H1 (cell line): Measurements from ENCODE around the gene IL1RAPL1. TPM values are rescaled to one million over a fixed set of nuclear protein-coding genes. Genes with fewer than 3 reads are reported as not detected.

Experiments used
- CTCF ChIA-PET: fragments of 300-600 bp; sonication (Branson Sonifier 250); formaldehyde crosslinking; loops from one replicate; lab custom pipeline; 2021; ENCODE audit not compliant: partially characterized antibody; lab: Charles Lee
- POLR2A ChIA-PET: fragments of 300-600 bp; sonication (Branson Sonifier 250); formaldehyde crosslinking; loops from one replicate; lab custom pipeline; 2021; ENCODE audit warnings: inconsistent platforms; ENCODE audit not compliant: partially characterized antibody; lab: Charles Lee
- DNase-seq, 2 experiments: peaks; one replicate each; pipeline versions ENCODE4 v3.0.0 to v3.0.0-alpha.2; 2010 to 2022; ENCODE audit warnings: low spot score in 2 of 2, low read depth in 1 of 2, mixed read lengths in 1 of 2
- FAIRE-seq: peaks from 2 replicates; lab custom pipeline; 2011; peaks lifted over from hg19 to GRCh38; lab: Jason Lieb, UNC
- H2AFZ ChIP-seq: 2 replicates; pipeline ENCODE4 v1.8.1; 2012; ENCODE audit warnings: low read length, inconsistent platforms
- H2AK5ac ChIP-seq: 2 replicates; pipeline ENCODE4 v1.6.1; 2013; ENCODE audit warnings: low read depth, low read length
- H2BK120ac ChIP-seq: replicated peaks from 2 replicates; pipeline ENCODE3; 2013; ENCODE audit warnings: low read depth, low read length, inconsistent platforms
- H2BK12ac ChIP-seq: 2 replicates; pipeline ENCODE4 v1.6.1; 2013; ENCODE audit warnings: low read depth, low read length
- H2BK15ac ChIP-seq: 2 replicates; pipeline ENCODE4 v1.6.1; 2013; ENCODE audit warnings: low read length
- H2BK20ac ChIP-seq: 2 replicates; pipeline ENCODE4 v1.6.1; 2013; ENCODE audit warnings: low read length
- H2BK5ac ChIP-seq: 2 replicates; pipeline ENCODE4 v1.6.1; 2013; ENCODE audit warnings: low read depth, low read length
- H3K14ac ChIP-seq: 2 replicates; pipeline ENCODE4 v1.6.1; 2013; ENCODE audit warnings: inconsistent platforms; ENCODE audit not compliant: insufficient read length
- H3K18ac ChIP-seq: 2 replicates; pipeline ENCODE4 v1.6.1; 2013; ENCODE audit warnings: low read length; ENCODE audit errors: extremely low read depth
- H3K23ac ChIP-seq: 2 replicates; pipeline ENCODE4 v1.6.1; 2013; ENCODE audit warnings: inconsistent platforms; ENCODE audit not compliant: insufficient read length
- H3K23me2 ChIP-seq: 2 replicates; pipeline ENCODE4 v1.6.1; 2013; ENCODE audit warnings: low read depth, low read length
- H3K27ac ChIP-seq: 2 replicates; pipeline ENCODE4 v1.6.1; 2011; ENCODE audit warnings: low read depth, low read length, inconsistent platforms
- H3K27me3 ChIP-seq, 4 experiments: replicated peaks in 1 of 4; 1 replicate in 1 of 4; 2 replicates in 3 of 4; pipeline versions ENCODE4 v1.6.1 to v1.8.1; 2011 to 2013; ENCODE audit warnings: low read length in 3 of 4, mild to moderate bottlenecking in 3 of 4, inconsistent platforms in 2 of 4, mixed read lengths in 2 of 4, moderate library complexity in 1 of 4; ENCODE audit not compliant: control insufficient read depth in 3 of 4, insufficient read depth in 3 of 4; ENCODE audit errors: extremely low read depth in 1 of 4
- H3K36me3 ChIP-seq, 4 experiments: 2 replicates each; pipeline versions ENCODE4 v1.6.1 to v1.8.1; 2011 to 2013; ENCODE audit warnings: mild to moderate bottlenecking in 4 of 4, low read length in 3 of 4, moderate library complexity in 2 of 4, control low read depth in 1 of 4, inconsistent platforms in 1 of 4; ENCODE audit not compliant: insufficient read depth in 4 of 4, control insufficient read depth in 2 of 4
- H3K4ac ChIP-seq: replicated peaks from 2 replicates; pipeline ENCODE3; 2013; ENCODE audit warnings: low read length, low read depth, mixed read lengths, inconsistent platforms; ENCODE audit not compliant: insufficient read length
- H3K4me1 ChIP-seq, 4 experiments: replicated peaks in 1 of 4; 1 replicate in 1 of 4; 2 replicates in 3 of 4; pipeline versions ENCODE4 v1.6.1 to v1.8.1; 2011 to 2013; ENCODE audit warnings: low read length in 3 of 4, inconsistent platforms in 2 of 4, mixed read lengths in 1 of 4; ENCODE audit not compliant: insufficient read depth in 4 of 4, control insufficient read depth in 3 of 4
- H3K4me2 ChIP-seq, 2 experiments: 2 replicates each; pipeline versions ENCODE4 v1.6.1 to v1.8.1; 2011 to 2013; ENCODE audit warnings: low read depth in 2 of 2, low read length in 2 of 2, control low read depth in 1 of 2, inconsistent platforms in 1 of 2, mild to moderate bottlenecking in 1 of 2; ENCODE audit not compliant: insufficient read depth in 1 of 2
- H3K4me3 ChIP-seq, 4 experiments: fragments of 200-600, 300-600 bp in 1 of 4; sonication (generic), shearing (Covaris generic), sonication (Bioruptor Twin) in 1 of 4; 2 replicates each; pipeline versions ENCODE4 v1.5.1 to v1.8.1; 2011 to 2016; ENCODE audit warnings: low read length in 4 of 4, low read depth in 3 of 4, control low read depth in 2 of 4, inconsistent platforms in 2 of 4, mild to moderate bottlenecking in 2 of 4, mixed read lengths in 1 of 4, moderate library complexity in 1 of 4; ENCODE audit not compliant: insufficient read depth in 2 of 4; ENCODE audit errors: extremely low read depth in 1 of 4
- H3K56ac ChIP-seq: replicated peaks from 2 replicates; pipeline ENCODE3; 2013; ENCODE audit warnings: low read depth, mild to moderate bottlenecking, mixed read lengths, low read length, inconsistent platforms; ENCODE audit not compliant: insufficient read length
- H3K79me1 ChIP-seq: 2 replicates; pipeline ENCODE4 v1.6.1; 2013; ENCODE audit warnings: low read depth, low read length, control low read depth
- H3K79me2 ChIP-seq, 2 experiments: 2 replicates each; pipeline versions ENCODE4 v1.6.1 to v1.8.1; 2012 to 2013; ENCODE audit warnings: low read length in 2 of 2, mild to moderate bottlenecking in 2 of 2, inconsistent platforms in 1 of 2; ENCODE audit not compliant: insufficient read depth in 2 of 2, control insufficient read depth in 1 of 2
- H3K9ac ChIP-seq, 4 experiments: replicated peaks in 1 of 4; 1 replicate in 1 of 4; 2 replicates in 3 of 4; pipeline versions ENCODE4 v1.6.1 to v1.8.1; 2011 to 2013; ENCODE audit warnings: low read depth in 3 of 4, low read length in 3 of 4, control low read depth in 2 of 4, mild to moderate bottlenecking in 2 of 4, moderate library complexity in 2 of 4, inconsistent platforms in 1 of 4; ENCODE audit errors: extremely low read depth in 1 of 4
- H3K9me3 ChIP-seq, 2 experiments: 2 replicates each; pipeline versions ENCODE4 v1.6.1 to v1.8.1; 2012 to 2013; ENCODE audit warnings: mild to moderate bottlenecking in 2 of 2, moderate library complexity in 2 of 2, control low read depth in 1 of 2, inconsistent platforms in 1 of 2, low read depth in 1 of 2, low read length in 1 of 2, mixed read lengths in 1 of 2; ENCODE audit not compliant: insufficient read depth in 2 of 2
- H4K20me1 ChIP-seq, 2 experiments: replicated peaks in 1 of 2; 2 replicates each; pipeline versions ENCODE3 to v1.8.1; 2011 to 2013; ENCODE audit warnings: inconsistent platforms in 2 of 2, low read length in 2 of 2, mild to moderate bottlenecking in 1 of 2; ENCODE audit not compliant: insufficient read depth in 2 of 2, control insufficient read depth in 1 of 2
- H4K5ac ChIP-seq: 2 replicates; pipeline ENCODE4 v1.6.1; 2013; ENCODE audit warnings: low read length, low read depth, mixed read lengths, inconsistent platforms; ENCODE audit not compliant: insufficient read length
- H4K8ac ChIP-seq: 2 replicates; pipeline ENCODE4 v1.8.0; 2013; ENCODE audit warnings: mild to moderate bottlenecking, moderate library complexity, low read length, inconsistent platforms; ENCODE audit not compliant: insufficient read depth; ENCODE audit errors: extremely low read depth
- H4K91ac ChIP-seq: replicated peaks from 2 replicates; pipeline ENCODE3; 2013; ENCODE audit warnings: low read length, mixed read lengths, inconsistent platforms; ENCODE audit not compliant: insufficient read length
- PHF8 ChIP-seq: fragments of 200-600 bp; sonication (generic); conservative IDR thresholded peaks from 2 replicates; pipeline ENCODE4 v1.7.1; 2012; ENCODE audit warnings: low read depth, mild to moderate bottlenecking, inconsistent platforms, low read length, moderate library complexity
- ZNF274 ChIP-seq: IDR thresholded peaks from 2 replicates; pipeline ENCODE4 v1.7.0; 2012; ENCODE audit warnings: low read length, borderline replicate concordance; ENCODE audit errors: extremely low read depth
- WGBS, 2 experiments: shearing (Covaris generic) in 1 of 2; methylation state at CpG; one replicate each; pipeline versions ENCODE4 v1.1.6 to v1.1.7; 2013 to 2015; ENCODE audit warnings: low lambda C conversion rate in 2 of 2, mixed read lengths in 2 of 2, inconsistent platforms in 1 of 2, low coverage in 1 of 2, missing lambda C conversion rate in 1 of 2; ENCODE audit not compliant: insufficient replicate concordance in 2 of 2, insufficient coverage in 1 of 2, insufficient read length in 1 of 2; ENCODE audit errors: extremely low coverage in 1 of 2, missing lambda C conversion rate in 1 of 2; 5-methylcytosine and 5-hydroxymethylcytosine counted together
- polyA plus RNA-seq, 7 experiments: library from polyadenylated mRNA; depleted of rRNA in 3 of 7; stranded (reverse) in 5 of 7; unstranded in 2 of 7; fragments of >200 nt in 5 of 7; fragments of 200-250 nt in 2 of 7; gene quantifications; 1 replicate in 5 of 7; 2 replicates in 1 of 7; 4 replicates in 1 of 7; pipeline versions ENCODE4 v1.2.1 to v1.2.3, GENCODE V29; 2011 to 2013; ENCODE audit warnings: missing spikeins in 2 of 7, mixed read lengths in 2 of 7
- total RNA-seq: library from RNA; stranded (reverse); fragmentation: NEBNext Ultra II Directional; extraction: Animal tissue kit (Norgen Biotek cat#: 25700); gene quantifications from 2 replicates; pipeline ENCODE4 v1.2.1, GENCODE V29; 2021

The IL1RAPL1 gene
- total and polyA plus RNA-seq, 2 of the 8 experiments (the other 6 are each of a cell fraction or from before 2014, with no cell fraction given): 0.11 to 0.35 TPM

GRCh38 chrX:28552882-28553829, 34.1 kb upstream of the IL1RAPL1 start:
- H2BK15ac ChIP-seq: no peak overlapping the region
- no peak overlapping the region for H3K56ac ChIP-seq
- no peaks in the 10 kb centered on the region for H3K23me2 ChIP-seq
- no peaks in the 10 kb centered on the region for H3K27me3 ChIP-seq
- H4K91ac ChIP-seq: no peak overlapping the region
- H4K5ac ChIP-seq: no peak overlapping the region
- H3K79me2 ChIP-seq: no peaks in the 10 kb centered on the region
- WGBS, 2 experiments: 83% methylated on average over 1 of the region's 1 CpG; no CpG with 5 or more reads in 1 of the 2 experiments
- H3K4ac ChIP-seq: no peak overlapping the region
- H2BK120ac ChIP-seq: no peak overlapping the region
- CTCF ChIA-PET: interaction anchor here (1.2 kb wide), 1 partner anchor 41 kb away, joined by 3 read pairs; no protein-coding TSS in a partner anchor
- H3K18ac ChIP-seq: no peak overlapping the region
- H3K36me3 ChIP-seq: no peaks in the 10 kb centered on the region
- H2BK12ac ChIP-seq: no peak overlapping the region
- DNase-seq (no peak), FAIRE-seq (no peak)
- no peak overlapping the region for H4K8ac ChIP-seq
- no peak overlapping the region for H2BK5ac ChIP-seq
- H3K27ac ChIP-seq: no peak overlapping the region
- H4K20me1 ChIP-seq: no peaks in the 10 kb centered on the region
- H3K23ac ChIP-seq: no peak overlapping the region
- H3K4me2 ChIP-seq: no peak overlapping the region
- TF ChIP-seq PHF8 (no peak), ZNF274 (no peak)
- TF ChIP-seq, all 59 proteins: peak for 0
- Histone ChIP-seq H2BK20ac (no peak overlapping the region), H3K9me3 (peaks cover 0 to 11% of the 10 kb centered on the region in 2 experiments; a peak in 2 of 4 replicates), H3K4me3 (no peak overlapping the region), H3K9ac (no peak overlapping the region), H3K4me1 (no peaks in the 10 kb centered on the region), H3K79me1 (no peaks in the 10 kb centered on the region), H3K14ac (no peak overlapping the region), H2AFZ (no peak overlapping the region), H2AK5ac (no peak overlapping the region)
- POLR2A ChIA-PET: no interaction called here
